Liver (tissue), 9 donors: Measurements from ENCODE around the gene FABP1. TPM values are rescaled to one million over a fixed set of nuclear protein-coding genes. Genes with fewer than 3 reads are reported as not detected.

Experiments
- DNase-seq: peaks from one replicate; pipeline ENCODE4 v3.0.0-alpha.2; 2017; ENCODE audit warnings: low spot score
- H3K27ac ChIP-seq, 2 donors: one replicate each; pipeline ENCODE4 v1.7.0; 2013; ENCODE audit warnings: inconsistent platforms in 2 of 2, low read length in 2 of 2, control low read depth in 1 of 2, low read depth in 1 of 2, mild to moderate bottlenecking in 1 of 2
- H3K27me3 ChIP-seq, 4 donors: one replicate each; pipeline versions ENCODE4 v1.6.1 to v1.7.0; 2013; ENCODE audit warnings: low read length in 3 of 4, inconsistent platforms in 1 of 4, mild to moderate bottlenecking in 1 of 4, moderate library complexity in 1 of 4; ENCODE audit not compliant: control insufficient read depth in 4 of 4, insufficient read depth in 4 of 4
- H3K36me3 ChIP-seq, 4 donors: one replicate each; pipeline versions ENCODE4 v1.6.1 to v1.7.0; 2013; ENCODE audit warnings: low read length in 3 of 4, mild to moderate bottlenecking in 3 of 4, low read depth in 1 of 4, moderate library complexity in 1 of 4; ENCODE audit not compliant: control insufficient read depth in 4 of 4, insufficient read depth in 3 of 4
- H3K4me1 ChIP-seq, 4 donors: one replicate each; pipeline versions ENCODE4 v1.6.1 to v1.7.0; 2013; ENCODE audit warnings: low read length in 3 of 4, mild to moderate bottlenecking in 3 of 4, moderate library complexity in 1 of 4; ENCODE audit not compliant: control insufficient read depth in 4 of 4, insufficient read depth in 4 of 4
- H3K4me3 ChIP-seq, 3 donors: one replicate each; pipeline versions ENCODE4 v1.6.1 to v1.7.0; 2013; ENCODE audit warnings: low read length in 3 of 3, control low read depth in 1 of 3, low read depth in 1 of 3, mild to moderate bottlenecking in 1 of 3
- H3K9ac ChIP-seq, 2 donors: one replicate each; pipeline ENCODE4 v1.7.0; 2013; ENCODE audit warnings: low read length in 2 of 2, mild to moderate bottlenecking in 2 of 2, moderate library complexity in 2 of 2, control low read depth in 1 of 2, low read depth in 1 of 2
- H3K9me3 ChIP-seq, 4 donors: one replicate each; pipeline versions ENCODE4 v1.6.1 to v1.7.0; 2013; ENCODE audit warnings: low read length in 3 of 4; ENCODE audit not compliant: control insufficient read depth in 4 of 4
- FOXA1 ChIP-seq: IDR thresholded peaks from 2 replicates; pipeline ENCODE4 v1.6.1; 2016; ENCODE audit warnings: antibody characterized with exemption
- FOXA2 ChIP-seq: IDR thresholded peaks from 2 replicates; pipeline ENCODE4 v1.6.1; 2016; ENCODE audit warnings: antibody characterized with exemption
- GABPA ChIP-seq, 2 donors: IDR thresholded peaks in 1 of 2; conservative IDR thresholded peaks in 1 of 2; 2 replicates each; pipeline ENCODE4 v1.6.1; 2016; ENCODE audit warnings: antibody characterized with exemption in 2 of 2, mild to moderate bottlenecking in 1 of 2, moderate library complexity in 1 of 2
- HNF4G ChIP-seq: IDR thresholded peaks from 2 replicates; pipeline ENCODE4 v1.6.1; 2016; ENCODE audit warnings: antibody characterized with exemption
- NR2F2 ChIP-seq: IDR thresholded peaks from 2 replicates; pipeline ENCODE4 v1.6.1; 2016; ENCODE audit warnings: antibody characterized with exemption
- RAD21 ChIP-seq, 2 donors: IDR thresholded peaks; 2 replicates each; pipeline ENCODE4 v1.6.1; 2016; ENCODE audit warnings: antibody characterized with exemption in 2 of 2, mild to moderate bottlenecking in 2 of 2
- RXRA ChIP-seq, 2 donors: IDR thresholded peaks; 2 replicates each; pipeline ENCODE4 v1.6.1; 2017 to 2018; ENCODE audit warnings: antibody characterized with exemption in 2 of 2, mild to moderate bottlenecking in 1 of 2
- TAF1 ChIP-seq: conservative IDR thresholded peaks from 2 replicates; pipeline ENCODE4 v1.6.1; 2016; ENCODE audit warnings: antibody characterized with exemption, mild to moderate bottlenecking
- YY1 ChIP-seq: IDR thresholded peaks from 2 replicates; pipeline ENCODE4 v1.6.1; 2016; ENCODE audit warnings: antibody characterized with exemption, mild to moderate bottlenecking
- WGBS: extraction: QIAGEN DNeasy Blood & Tissue Kit; methylation state at CpG from one replicate; pipeline ENCODE4 v1.1.7; 2013; 5-methylcytosine and 5-hydroxymethylcytosine counted together
- polyA plus RNA-seq, 2 donors: library from polyadenylated mRNA; stranded (reverse) in 1 of 2; unstranded in 1 of 2; fragments of 200-250 nt in 1 of 2; fragments of >200 nt in 1 of 2; fragmentation: Nextera tagmentation in 1 of 2; extraction: Ambion mirVana in 1 of 2; gene quantifications; one replicate each; pipeline versions ENCODE4 v1.2.1 to v1.2.3, GENCODE V29; 2013 to 2015
- total RNA-seq, 2 donors: library from RNA; depleted of rRNA; stranded (reverse); fragments of >200 nt; gene quantifications; one replicate each; pipeline ENCODE4 v1.2.3, GENCODE V29; 2014
- TF ChIP-seq, protein P1 (sequence below): IDR thresholded peaks from 2 replicates; pipeline ENCODE4 v1.6.1; 2016; ENCODE audit warnings: antibody characterized with exemption
- TF ChIP-seq, protein P2 (sequence below): fragments of 150-350 bp; IDR thresholded peaks from 2 replicates; pipeline ENCODE4 v1.5.1; 2017; ENCODE audit warnings: improper control_type of control experiment, low read depth, low read length; ENCODE audit not compliant: missing input control
- TF ChIP-seq, protein P3 (sequence below): IDR thresholded peaks from 2 replicates; pipeline ENCODE4 v1.6.1; 2016; ENCODE audit warnings: antibody characterized with exemption
- TF ChIP-seq, protein P4 (sequence below): IDR thresholded peaks from 2 replicates; pipeline ENCODE4 v1.6.1; 2016; ENCODE audit warnings: antibody characterized with exemption, mild to moderate bottlenecking
- donor health status: healthy.
- donor health status: healthy.
- donor health status: healthy.
- donor health status: healthy.
- donor health status: healthy.

Gene FABP1
- total and polyA plus RNA-seq, 4 donors, result 975 to 7,337 (median 2,306) TPM

DNA sequence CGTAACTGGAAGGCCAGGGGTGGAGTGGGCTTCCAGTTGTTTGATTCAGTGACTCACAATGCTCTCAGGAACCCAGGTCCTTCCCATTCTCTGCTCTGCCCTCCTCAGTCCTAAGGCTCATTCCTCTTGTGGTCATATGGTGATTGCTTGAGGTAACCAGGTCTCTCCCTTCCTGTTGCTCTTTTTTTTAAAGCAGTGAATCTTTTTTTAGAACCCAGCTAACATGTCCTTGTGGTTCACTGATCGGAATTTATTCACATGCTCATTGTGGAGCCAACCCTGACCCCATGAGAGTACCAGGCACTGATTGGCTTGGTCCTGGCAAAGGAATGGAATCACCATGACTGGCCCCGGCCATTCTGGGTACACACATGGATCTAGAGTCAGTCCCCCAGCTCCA lies 49.7 kb upstream of the FABP1 start:
- Histone ChIP-seq H3K9me3 (no peaks in the 10 kb centered on the region), H3K36me3 (no peaks in the 10 kb centered on the region), H3K27me3 (no peaks in the 10 kb centered on the region), H3K4me3 (no peak overlapping the region), H3K4me1 (peaks cover 12 to 57% (median 40%) of the 10 kb centered on the region in 4 donors), H3K27ac (no peak overlapping the region), H3K9ac (no peak overlapping the region)
- TF ChIP-seq, protein P1, sequence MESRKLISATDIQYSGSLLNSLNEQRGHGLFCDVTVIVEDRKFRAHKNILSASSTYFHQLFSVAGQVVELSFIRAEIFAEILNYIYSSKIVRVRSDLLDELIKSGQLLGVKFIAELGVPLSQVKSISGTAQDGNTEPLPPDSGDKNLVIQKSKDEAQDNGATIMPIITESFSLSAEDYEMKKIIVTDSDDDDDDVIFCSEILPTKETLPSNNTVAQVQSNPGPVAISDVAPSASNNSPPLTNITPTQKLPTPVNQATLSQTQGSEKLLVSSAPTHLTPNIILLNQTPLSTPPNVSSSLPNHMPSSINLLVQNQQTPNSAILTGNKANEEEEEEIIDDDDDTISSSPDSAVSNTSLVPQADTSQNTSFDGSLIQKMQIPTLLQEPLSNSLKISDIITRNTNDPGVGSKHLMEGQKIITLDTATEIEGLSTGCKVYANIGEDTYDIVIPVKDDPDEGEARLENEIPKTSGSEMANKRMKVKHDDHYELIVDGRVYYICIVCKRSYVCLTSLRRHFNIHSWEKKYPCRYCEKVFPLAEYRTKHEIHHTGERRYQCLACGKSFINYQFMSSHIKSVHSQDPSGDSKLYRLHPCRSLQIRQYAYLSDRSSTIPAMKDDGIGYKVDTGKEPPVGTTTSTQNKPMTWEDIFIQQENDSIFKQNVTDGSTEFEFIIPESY, result no peak
- no peak for TF ChIP-seq TAF1
- 92% methylated on average over 3 of the region's 3 CpGs for WGBS
- no peak for DNase-seq

DNA sequence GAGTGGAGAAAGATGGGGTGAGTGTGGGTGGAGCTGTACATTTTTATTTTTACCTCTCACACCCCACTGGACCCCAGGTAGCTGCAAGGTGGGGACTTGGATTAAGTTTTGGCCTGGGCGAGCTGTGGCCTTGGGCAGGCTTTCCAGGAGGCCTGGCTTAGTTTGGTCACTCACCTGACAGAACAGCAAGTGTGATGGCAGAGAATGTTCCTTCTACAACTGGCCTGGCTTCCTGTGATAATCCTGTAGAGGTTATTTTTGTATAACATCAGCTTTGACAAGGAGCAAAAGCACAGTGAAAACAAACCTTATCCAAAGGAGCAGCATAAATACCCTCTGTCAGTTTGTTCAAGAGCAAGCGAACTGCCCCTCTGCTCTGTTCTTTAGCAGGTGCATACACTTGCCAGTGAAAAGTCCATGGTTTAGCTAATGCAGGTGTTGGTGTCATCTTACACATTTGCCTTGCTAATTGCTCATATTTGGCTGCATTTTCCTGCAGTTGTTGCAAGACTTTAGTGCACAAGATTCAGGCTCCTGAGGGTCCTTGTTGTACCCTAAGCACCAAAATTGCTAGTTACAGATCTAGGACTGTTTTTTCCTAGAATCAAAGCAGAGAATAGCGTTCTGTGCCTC lies 48.6 kb upstream of the FABP1 start:
- TF ChIP-seq RXRA (IDR thresholded peaks at IDR 0.05) (no peak), NR2F2 (no peak), HNF4G (no peak), YY1 (no peak), RAD21 (IDR thresholded peaks at IDR 0.05) (no peak), FOXA1 (no peak), FOXA2 (no peak), GABPA (IDR thresholded peaks at IDR 0.05 in 1 of 2, conservative IDR thresholded peaks at IDR 0.05 in 1 of 2) (no peak)
- TF ChIP-seq, protein P2, sequence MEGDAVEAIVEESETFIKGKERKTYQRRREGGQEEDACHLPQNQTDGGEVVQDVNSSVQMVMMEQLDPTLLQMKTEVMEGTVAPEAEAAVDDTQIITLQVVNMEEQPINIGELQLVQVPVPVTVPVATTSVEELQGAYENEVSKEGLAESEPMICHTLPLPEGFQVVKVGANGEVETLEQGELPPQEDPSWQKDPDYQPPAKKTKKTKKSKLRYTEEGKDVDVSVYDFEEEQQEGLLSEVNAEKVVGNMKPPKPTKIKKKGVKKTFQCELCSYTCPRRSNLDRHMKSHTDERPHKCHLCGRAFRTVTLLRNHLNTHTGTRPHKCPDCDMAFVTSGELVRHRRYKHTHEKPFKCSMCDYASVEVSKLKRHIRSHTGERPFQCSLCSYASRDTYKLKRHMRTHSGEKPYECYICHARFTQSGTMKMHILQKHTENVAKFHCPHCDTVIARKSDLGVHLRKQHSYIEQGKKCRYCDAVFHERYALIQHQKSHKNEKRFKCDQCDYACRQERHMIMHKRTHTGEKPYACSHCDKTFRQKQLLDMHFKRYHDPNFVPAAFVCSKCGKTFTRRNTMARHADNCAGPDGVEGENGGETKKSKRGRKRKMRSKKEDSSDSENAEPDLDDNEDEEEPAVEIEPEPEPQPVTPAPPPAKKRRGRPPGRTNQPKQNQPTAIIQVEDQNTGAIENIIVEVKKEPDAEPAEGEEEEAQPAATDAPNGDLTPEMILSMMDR, result no peak
- TF ChIP-seq, protein P3, sequence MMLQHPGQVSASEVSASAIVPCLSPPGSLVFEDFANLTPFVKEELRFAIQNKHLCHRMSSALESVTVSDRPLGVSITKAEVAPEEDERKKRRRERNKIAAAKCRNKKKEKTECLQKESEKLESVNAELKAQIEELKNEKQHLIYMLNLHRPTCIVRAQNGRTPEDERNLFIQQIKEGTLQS, result no peak
- TF ChIP-seq, protein P4, sequence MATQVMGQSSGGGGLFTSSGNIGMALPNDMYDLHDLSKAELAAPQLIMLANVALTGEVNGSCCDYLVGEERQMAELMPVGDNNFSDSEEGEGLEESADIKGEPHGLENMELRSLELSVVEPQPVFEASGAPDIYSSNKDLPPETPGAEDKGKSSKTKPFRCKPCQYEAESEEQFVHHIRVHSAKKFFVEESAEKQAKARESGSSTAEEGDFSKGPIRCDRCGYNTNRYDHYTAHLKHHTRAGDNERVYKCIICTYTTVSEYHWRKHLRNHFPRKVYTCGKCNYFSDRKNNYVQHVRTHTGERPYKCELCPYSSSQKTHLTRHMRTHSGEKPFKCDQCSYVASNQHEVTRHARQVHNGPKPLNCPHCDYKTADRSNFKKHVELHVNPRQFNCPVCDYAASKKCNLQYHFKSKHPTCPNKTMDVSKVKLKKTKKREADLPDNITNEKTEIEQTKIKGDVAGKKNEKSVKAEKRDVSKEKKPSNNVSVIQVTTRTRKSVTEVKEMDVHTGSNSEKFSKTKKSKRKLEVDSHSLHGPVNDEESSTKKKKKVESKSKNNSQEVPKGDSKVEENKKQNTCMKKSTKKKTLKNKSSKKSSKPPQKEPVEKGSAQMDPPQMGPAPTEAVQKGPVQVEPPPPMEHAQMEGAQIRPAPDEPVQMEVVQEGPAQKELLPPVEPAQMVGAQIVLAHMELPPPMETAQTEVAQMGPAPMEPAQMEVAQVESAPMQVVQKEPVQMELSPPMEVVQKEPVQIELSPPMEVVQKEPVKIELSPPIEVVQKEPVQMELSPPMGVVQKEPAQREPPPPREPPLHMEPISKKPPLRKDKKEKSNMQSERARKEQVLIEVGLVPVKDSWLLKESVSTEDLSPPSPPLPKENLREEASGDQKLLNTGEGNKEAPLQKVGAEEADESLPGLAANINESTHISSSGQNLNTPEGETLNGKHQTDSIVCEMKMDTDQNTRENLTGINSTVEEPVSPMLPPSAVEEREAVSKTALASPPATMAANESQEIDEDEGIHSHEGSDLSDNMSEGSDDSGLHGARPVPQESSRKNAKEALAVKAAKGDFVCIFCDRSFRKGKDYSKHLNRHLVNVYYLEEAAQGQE, result no peak
- Histone ChIP-seq H3K27ac (no peak overlapping the region), H3K36me3 (no peaks in the 10 kb centered on the region), H3K4me1 (peaks cover 12 to 57% (median 42%) of the 10 kb centered on the region in 4 donors), H3K27me3 (no peaks in the 10 kb centered on the region), H3K4me3 (no peak overlapping the region), H3K9ac (no peak overlapping the region), H3K9me3 (no peaks in the 10 kb centered on the region)
- DNase-seq, result no peak
- 51% methylated on average over 3 of the region's 3 CpGs for WGBS
